PC-3 (cell line): Measurements from ENCODE around the gene TLE5. TPM values are rescaled to one million over a fixed set of nuclear protein-coding genes. Genes with fewer than 3 reads are reported as not detected.

ENCODE experiments used
- ATAC-seq: fragments of 200-7000 bp; cut with Tn5 transposase; 2 replicates; pipeline ENCODE4 v1.9.1; 2020; ENCODE audit warnings: mild to moderate bottlenecking, moderate library complexity
- BruUV-seq: library from RNA; stranded (reverse); fragments of 400-500 nt; replicated peaks from 2 replicates; lab custom pipeline; 2021; lab: Mats Ljungman, UMichigan
- CTCF ChIA-PET: fragments of 300-600 bp; sonication (Branson Sonifier 250); formaldehyde crosslinking; loops from one replicate; lab custom pipeline; 2022; ENCODE audit warnings: antibody characterized with exemption; lab: Charles Lee
- POLR2A ChIA-PET: fragments of 300-600 bp; sonication (Branson Sonifier 250); formaldehyde crosslinking; loops from one replicate; lab custom pipeline; 2022; ENCODE audit warnings: antibody characterized with exemption; ENCODE audit not compliant: unreplicated experiment; lab: Charles Lee
- DNase-seq: peaks from one replicate; pipeline ENCODE4 v3.0.0-alpha.2; 2015
- H2AFZ ChIP-seq: fragments of 300-600 bp; sonication (generic); 2 replicates; pipeline ENCODE4 v1.6.0; 2016; ENCODE audit warnings: antibody characterized with exemption, low read length
- H3F3A ChIP-seq: fragments of 300-600 bp; sonication (generic); one replicate; pipeline ENCODE4 v1.6.0; 2017; ENCODE audit warnings: antibody characterized with exemption, low read length, control low read depth, mild to moderate bottlenecking; ENCODE audit not compliant: unreplicated experiment
- H3K27ac ChIP-seq: fragments of 300-600 bp; sonication (generic); 2 replicates; pipeline ENCODE4 v1.5.1; 2016; ENCODE audit warnings: mild to moderate bottlenecking, low read length
- H3K27me3 ChIP-seq: fragments of 300-600 bp; sonication (generic); 2 replicates; pipeline ENCODE4 v1.6.1; 2016; ENCODE audit warnings: low read length, mixed read lengths
- H3K36me3 ChIP-seq: fragments of 300-600 bp; sonication (generic); 2 replicates; pipeline ENCODE4 v1.6.1; 2016; ENCODE audit warnings: low read depth, mixed run types, low read length, mixed read lengths
- H3K4me1 ChIP-seq: fragments of 300-600 bp; sonication (generic); 2 replicates; pipeline ENCODE4 v1.5.1; 2016; ENCODE audit warnings: low read length; ENCODE audit not compliant: insufficient read depth
- H3K4me2 ChIP-seq: fragments of 300-600 bp; sonication (generic); 2 replicates; pipeline ENCODE4 v1.6.0; 2016; ENCODE audit warnings: low read length
- H3K4me3 ChIP-seq: fragments of 300-600 bp; sonication (generic); 2 replicates; pipeline ENCODE4 v1.5.1; 2016; ENCODE audit warnings: mild to moderate bottlenecking, low read length, mixed read lengths
- H3K79me2 ChIP-seq: fragments of 300-600 bp; sonication (generic); 2 replicates; pipeline ENCODE4 v1.6.1; 2017; ENCODE audit warnings: low read length, mixed read lengths
- H3K9ac ChIP-seq: fragments of 300-600 bp; sonication (generic); 2 replicates; pipeline ENCODE4 v1.6.0; 2016; ENCODE audit warnings: mild to moderate bottlenecking, low read length
- H3K9me2 ChIP-seq: fragments of 300-600 bp; sonication (generic); replicated peaks from 2 replicates; pipeline ENCODE4 v1.6.1; 2016; ENCODE audit warnings: mixed run types, low read length, mixed read lengths
- H3K9me3 ChIP-seq: fragments of 300-600 bp; sonication (generic); 2 replicates; pipeline ENCODE4 v1.6.1; 2016; ENCODE audit warnings: low read length, mixed read lengths
- H4K20me1 ChIP-seq: fragments of 300-600 bp; sonication (generic); 2 replicates; pipeline ENCODE4 v1.6.1; 2016; ENCODE audit warnings: low read length, mixed read lengths
- CTCF ChIP-seq: fragments of 300-600 bp; sonication (generic); conservative IDR thresholded peaks from 2 replicates; pipeline ENCODE4 v1.5.1; 2017; ENCODE audit warnings: antibody characterized with exemption, low read depth, mild to moderate bottlenecking, low read length
- EZH2 ChIP-seq: fragments of 300-600 bp; sonication (generic); IDR thresholded peaks from one replicate; pipeline ENCODE4 v1.6.1; 2017; ENCODE audit warnings: antibody characterized with exemption, mild to moderate bottlenecking, low read length; ENCODE audit not compliant: unreplicated experiment
- EZH2phosphoT487 ChIP-seq: fragments of 300-600 bp; sonication (generic); IDR thresholded peaks from 2 replicates; pipeline ENCODE4 v1.6.1; 2018; ENCODE audit warnings: mild to moderate bottlenecking, antibody characterized with exemption, low read length, borderline replicate concordance
- intact Hi-C: fragments of 100-400 bp; cut with micrococcal nuclease; formaldehyde crosslinking; loops from 2 replicates; pipeline ENCODE4 v1.9.0; 2023
- total RNA-seq: library from RNA; depleted of rRNA; stranded (reverse); fragments of >200 nt; gene quantifications from 2 replicates; pipeline ENCODE4 v1.2.3, GENCODE V29; 2014

TLE5 gene
- total RNA-seq, 1 experiment from 2014 or later: 351 TPM

- Histone ChIP-seq H4K20me1 (no peaks in the 10 kb centered on the region), H3K27me3 (no peaks in the 10 kb centered on the region), H3K4me1 (no peaks in the 10 kb centered on the region), H3K9me3 (no peaks in the 10 kb centered on the region), H3K4me2 (peak overlapping the region; percentile 81), H3K36me3 (no peaks in the 10 kb centered on the region; the same call in 1 of the 2 replicates), H3K4me3 (peak overlapping the region; percentile 74), H2AFZ (no peak overlapping the region), H3K27ac (no peak overlapping the region), H3K9ac (peak overlapping the region; percentile 71), H3K9me2 (no peaks in the 10 kb centered on the region), H3F3A (no peaks in the 10 kb centered on the region), H3K79me2 (peaks cover 18% of the 10 kb centered on the region)
- ChIA-PET POLR2A (no interaction called here), CTCF (no interaction called here)
- DNase-seq (no peak), ATAC-seq (peak; percentile 27)
- no peak for TF ChIP-seq EZH2
- peak; percentile 26; the same call in 1 of the 2 replicates for TF ChIP-seq CTCF
- intact Hi-C loops: no loop called here
- no TSS peak for BruUV-seq
These were observed 823 bp downstream of the TLE5 start for GRCh38 chr19:3061182-3062161.

GRCh38 chr19:3060857-3061181 is 1.5 kb downstream of the TLE5 start:
- Histone ChIP-seq H3K27me3 (no peaks in the 10 kb centered on the region), H3K9me2 (no peaks in the 10 kb centered on the region), H3K4me1 (peaks cover 4% of the 10 kb centered on the region), H3K27ac (no peak overlapping the region), H2AFZ (no peak overlapping the region), H3K4me3 (peak overlapping the region; percentile 74), H3K36me3 (no peaks in the 10 kb centered on the region; the same call in 1 of the 2 replicates), H3K9me3 (no peaks in the 10 kb centered on the region), H3K4me2 (peak overlapping the region; percentile 81), H3K9ac (peak overlapping the region; percentile 71; the same call in 1 of the 2 replicates), H3F3A (no peaks in the 10 kb centered on the region), H3K79me2 (peaks cover 18% of the 10 kb centered on the region), H4K20me1 (no peaks in the 10 kb centered on the region)
- no peak for TF ChIP-seq EZH2
- TF ChIP-seq EZH2phosphoT487: no peak
- no peak for TF ChIP-seq CTCF
- POLR2A ChIA-PET: no interaction called here
- CTCF ChIA-PET: no interaction called here
- ATAC-seq (no peak), DNase-seq (no peak)
- no TSS peak for BruUV-seq
- intact Hi-C loops: no loop called here

GRCh38 chr19:3059653-3060052 is 2.6 kb downstream of the TLE5 start:
- no peak overlapping the region for H3K4me2 ChIP-seq
- ChIA-PET CTCF (no interaction called here), POLR2A (no interaction called here)
- no peaks in the 10 kb centered on the region for H3K9me2 ChIP-seq
- peaks cover 4% of the 10 kb centered on the region; the same call in 1 of the 2 replicates for H3K36me3 ChIP-seq
- no peak overlapping the region for H2AFZ ChIP-seq
- ATAC-seq (no peak), DNase-seq (no peak)
- peaks cover 18% of the 10 kb centered on the region for H3K79me2 ChIP-seq
- no peak overlapping the region for H3K9ac ChIP-seq
- no TSS peak for BruUV-seq
- no peaks in the 10 kb centered on the region for H3K9me3 ChIP-seq
- H3K27ac ChIP-seq: no peak overlapping the region
- no peaks in the 10 kb centered on the region for H3F3A ChIP-seq
- no peak overlapping the region for H3K4me3 ChIP-seq
- TF ChIP-seq EZH2 (no peak), EZH2phosphoT487 (no peak), CTCF (no peak)
- H4K20me1 ChIP-seq: no peaks in the 10 kb centered on the region
- intact Hi-C loops: no loop called here
- H3K27me3 ChIP-seq: no peaks in the 10 kb centered on the region
- H3K4me1 ChIP-seq: peaks cover 16% of the 10 kb centered on the region
